DMS153 (cell line): ENCODE measurements around the gene C9orf78.
A peak's percentile ranks its signal among the peaks of the same experiment; 100 is the strongest.

ENCODE experiments used
- DNase-seq: peaks from one replicate; lab custom pipeline; 2025; lab: John Stamatoyannopoulos, UW

Gene C9orf78

DNA sequence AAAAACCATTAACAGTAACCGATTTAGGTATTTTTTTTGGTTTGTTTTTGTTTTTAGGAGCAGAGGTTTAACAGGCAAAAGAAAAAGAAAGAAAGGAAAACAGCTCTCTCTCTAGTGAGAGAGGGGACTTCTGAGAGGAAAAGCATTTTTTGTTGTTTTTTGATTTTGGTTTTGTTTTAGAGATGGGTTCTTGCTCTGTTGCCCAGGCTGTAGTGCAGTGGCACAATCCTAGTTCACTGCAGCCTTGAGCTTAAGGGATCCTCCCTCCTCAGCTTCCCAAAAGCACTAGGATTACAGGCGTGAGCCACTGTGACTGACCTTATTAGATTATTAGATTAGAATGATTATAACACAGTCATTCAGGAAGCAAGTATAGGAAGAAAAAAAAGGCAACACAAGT lies 10.3 kb upstream of the C9orf78 start:
- DNase-seq: no peak

DNA sequence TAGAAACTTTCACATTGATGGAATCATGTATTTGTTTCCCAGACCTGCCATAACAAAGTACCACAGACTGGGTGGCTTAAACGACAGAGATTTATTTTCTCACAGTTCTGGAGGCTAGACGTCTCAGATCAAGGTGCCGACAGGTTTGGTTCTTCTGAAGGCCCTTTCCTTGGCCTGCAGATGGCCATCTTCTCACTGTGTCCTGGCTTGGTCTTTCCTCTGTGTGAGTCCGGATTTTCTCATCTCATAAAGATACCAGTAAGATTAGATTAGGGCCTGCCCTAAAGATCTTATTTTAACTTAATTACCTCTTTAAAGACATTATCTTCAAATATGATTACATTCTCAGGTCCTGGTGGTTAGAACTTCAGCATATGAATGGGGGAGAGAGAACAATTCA lies 6.0 kb upstream of the C9orf78 start:
- no peak for DNase-seq

DNA sequence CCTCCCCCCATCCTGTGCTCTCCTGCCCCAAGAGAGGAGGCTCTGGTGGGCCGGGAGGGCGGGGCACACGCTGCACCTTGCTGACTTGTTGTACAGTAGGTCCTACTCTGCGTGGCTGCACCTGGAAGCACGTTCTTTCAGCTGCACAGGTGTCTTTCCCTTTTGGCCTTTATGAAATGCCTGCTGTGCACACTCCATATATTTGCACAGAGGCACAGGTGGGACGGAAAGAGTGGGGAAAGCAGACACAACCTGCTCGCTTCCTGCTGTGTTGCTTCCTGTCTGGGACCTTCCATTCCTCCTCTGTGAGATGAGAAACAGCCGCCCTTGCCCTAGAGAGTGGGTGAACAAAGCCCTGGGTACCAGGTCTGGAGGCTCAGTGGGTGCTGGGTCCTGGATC lies 5.0 kb upstream of the C9orf78 start:
- DNase-seq: peak; percentile 96

DNA sequence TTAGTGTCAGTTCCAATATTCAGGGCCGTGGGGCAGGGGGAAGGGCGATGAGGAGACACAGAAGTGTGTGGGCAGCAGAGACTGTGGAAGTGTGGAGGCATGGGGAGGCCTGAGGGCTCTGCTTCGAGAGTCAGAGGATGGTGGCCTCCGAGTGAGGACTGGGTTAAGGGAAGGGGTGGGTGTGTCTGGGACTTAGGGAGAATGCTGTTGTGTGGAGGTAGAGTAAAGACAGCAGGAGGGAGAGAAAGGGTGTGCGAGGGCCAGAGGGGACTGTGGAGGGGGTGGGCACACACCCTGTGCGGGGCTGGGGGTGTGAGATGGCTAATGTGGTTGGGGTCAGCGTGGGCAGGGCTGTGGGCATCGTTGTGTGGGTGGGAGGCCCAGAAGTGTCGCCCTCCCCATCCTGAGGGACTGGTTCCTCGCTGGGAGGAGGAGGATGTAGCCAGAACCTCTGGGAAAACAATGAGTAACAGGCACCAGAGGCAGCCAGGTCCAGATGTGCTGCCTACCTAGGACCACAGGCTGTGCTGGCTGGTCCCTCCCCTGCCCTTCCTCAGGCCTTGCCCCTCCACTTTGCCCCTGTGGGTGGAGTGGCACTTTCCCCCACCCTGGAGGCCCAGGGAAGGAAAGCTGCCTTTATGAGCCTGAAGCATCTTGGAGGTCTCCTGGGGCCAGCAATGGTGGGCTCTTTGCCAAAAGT lies 4.4 kb upstream of the C9orf78 start:
- DNase-seq: no peak

DNA sequence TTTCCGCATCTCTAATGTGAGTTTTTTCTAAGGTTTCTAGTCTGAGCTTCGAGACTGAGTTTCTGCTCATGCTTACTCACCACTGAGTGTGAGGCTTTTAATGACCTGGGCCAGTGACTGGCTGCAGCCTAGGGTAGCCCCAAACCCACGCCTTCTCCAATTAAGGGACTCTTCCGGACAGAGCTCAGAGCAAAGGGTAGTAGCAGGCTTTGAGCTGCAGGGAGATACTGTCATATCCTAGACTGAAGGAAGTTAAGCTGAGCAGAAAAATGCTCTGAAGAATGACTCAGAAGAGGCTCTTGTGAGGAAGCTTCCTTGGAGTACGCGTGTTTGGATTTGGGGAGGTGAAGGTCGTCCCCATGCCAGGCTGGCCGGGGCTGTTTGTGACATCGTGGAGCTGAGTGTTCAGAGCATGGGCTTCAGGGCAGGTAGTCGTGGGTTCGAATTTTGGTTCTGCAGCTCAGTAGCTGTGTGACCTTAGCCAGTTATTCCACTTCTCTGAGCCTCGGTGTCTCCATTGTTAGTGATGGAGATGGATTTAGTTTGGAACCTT lies 3.7 kb upstream of the C9orf78 start:
- no peak for DNase-seq

DNA sequence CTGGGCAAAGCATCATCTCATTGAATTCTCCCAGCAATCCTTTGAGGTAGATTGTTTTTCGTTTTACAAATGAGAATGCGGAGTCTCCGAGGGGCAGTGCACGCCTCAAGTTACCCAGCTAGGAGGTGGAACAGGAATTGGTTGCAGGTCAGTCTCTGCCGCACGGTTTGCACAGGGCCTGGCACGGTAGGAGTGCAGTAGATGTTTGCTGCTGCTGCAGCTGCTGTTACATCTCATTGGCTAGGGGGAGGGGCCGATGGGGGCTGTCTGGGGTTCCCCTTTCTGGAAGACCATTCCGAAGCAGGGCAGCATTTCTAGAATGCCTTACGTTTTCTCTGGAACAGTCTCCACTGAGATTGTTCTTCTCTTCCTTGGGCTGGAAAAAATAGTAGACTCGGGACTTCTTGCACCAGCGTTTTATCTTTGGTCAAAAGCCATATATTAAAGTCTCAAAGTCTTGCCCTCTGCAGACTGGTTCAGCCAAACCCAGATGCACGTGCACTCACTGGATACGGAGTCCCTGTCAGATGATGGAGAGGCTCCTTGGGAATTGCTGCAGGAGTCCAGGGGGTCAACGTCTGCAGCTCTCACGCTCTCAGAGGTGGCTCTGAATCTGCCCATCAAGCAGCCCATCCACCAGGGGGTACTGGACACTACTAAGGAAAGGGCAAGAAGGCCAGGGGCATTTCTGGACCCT lies 1.4 kb upstream of the C9orf78 start:
- DNase-seq: no peak

DNA sequence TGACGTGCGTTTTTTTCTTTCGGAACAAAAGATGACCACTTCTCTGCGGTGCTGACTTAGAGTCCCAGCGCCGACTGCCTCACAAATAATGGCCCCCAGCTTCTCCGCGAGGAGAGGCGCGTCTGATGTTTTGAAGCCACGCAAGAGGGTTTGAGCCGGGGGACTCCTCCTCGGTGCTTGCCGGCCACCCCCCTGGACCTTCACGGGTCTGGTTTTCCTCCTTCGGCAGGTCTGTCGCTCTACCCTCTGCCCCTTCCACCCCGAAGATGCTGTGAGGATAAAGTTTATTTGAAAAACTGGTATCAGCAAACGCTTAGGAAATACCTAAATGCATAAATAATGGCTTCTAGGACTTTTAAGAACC lies 767 bp upstream of the C9orf78 start:
- no peak for DNase-seq

DNA sequence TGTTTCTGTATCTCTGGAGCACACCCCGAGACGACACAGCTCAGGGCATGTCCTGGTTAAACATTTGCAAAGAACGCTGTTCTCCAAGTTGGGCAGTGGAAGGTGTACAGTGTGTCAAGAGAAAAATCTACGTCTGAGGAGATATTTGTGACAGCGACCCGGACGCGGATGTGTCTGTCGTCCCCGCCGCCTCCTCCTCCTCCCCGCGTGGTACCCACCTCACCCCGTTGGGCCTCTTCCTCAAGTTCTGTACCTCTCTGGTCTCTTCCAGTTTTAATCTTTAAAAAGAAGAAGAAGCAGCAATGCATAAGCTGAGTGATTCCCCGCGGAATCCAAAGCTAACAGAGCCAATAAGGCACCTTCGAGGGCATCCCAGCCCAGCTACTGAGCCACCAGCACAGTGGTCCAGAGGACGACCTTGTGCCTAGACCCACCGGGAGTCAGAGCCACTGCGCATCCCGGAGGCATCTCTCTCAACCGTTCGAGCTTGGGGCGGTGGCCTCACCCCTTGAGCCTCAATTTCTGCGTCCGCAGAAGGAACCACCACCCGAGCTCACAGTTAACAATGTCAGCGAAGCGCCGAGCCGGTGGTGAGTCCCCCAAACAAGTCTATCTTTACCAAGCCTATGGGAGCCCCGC lies 467 bp downstream of the C9orf78 start:
- no peak for DNase-seq

DNA sequence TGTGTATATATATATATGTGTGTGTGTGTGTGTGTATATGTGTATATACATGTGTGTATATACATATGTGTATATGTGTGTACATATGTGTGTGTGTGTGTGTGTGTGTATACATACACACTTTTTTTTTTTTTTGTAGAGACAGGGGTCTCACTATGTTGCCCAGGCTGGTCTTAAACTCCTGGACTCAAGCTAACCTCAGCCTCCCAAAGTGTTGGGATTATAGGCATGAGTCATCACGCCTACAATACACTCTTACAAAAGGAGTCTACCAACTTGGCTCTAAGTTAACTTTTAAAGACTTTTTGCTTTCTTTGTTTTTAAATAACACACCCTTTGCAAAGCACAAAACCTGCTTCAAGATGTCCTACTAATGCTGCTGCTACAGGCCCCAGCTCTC lies 2.1 kb downstream of the C9orf78 start:
- DNase-seq: no peak

DNA sequence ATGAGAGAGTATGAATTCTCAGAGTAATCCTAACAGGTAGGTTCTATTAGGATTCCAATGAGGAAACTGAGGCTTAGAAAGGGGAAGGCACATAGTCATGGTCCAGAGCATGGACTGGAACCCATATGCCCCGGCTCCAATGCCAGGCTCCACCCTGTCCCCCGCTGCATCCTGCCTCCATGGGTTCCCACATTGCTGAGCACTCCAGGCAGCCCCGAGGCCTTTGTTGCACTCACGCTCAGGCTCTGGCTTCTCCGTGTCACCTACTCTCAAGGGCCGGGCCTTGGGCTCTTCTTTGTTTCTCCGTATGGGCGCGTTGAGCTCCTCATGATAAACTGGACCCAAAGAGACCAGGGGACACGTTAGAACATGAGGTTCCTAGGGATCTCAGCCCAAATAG lies 6.1 kb downstream of the C9orf78 start:
- no peak for DNase-seq

DNA sequence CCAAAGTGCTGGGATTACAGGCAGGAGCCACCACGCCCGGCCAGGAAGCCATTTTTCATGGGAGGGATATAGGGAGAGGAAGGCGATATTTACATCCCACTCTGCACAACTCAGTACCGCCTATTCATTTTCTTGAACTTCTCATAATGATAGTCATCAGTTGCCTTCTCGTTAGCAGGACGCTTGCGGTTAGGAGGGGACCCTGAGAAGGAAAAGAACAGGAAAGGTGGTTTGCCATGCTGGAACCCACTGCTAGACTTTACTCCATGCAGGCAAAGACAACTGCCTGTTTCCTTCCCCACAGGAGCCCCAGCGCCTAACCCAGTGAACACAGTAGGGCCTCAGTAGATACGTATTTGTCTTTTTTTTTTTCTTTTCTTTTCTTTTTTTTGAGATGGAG lies 7.0 kb downstream of the C9orf78 start:
- DNase-seq: no peak

DNA sequence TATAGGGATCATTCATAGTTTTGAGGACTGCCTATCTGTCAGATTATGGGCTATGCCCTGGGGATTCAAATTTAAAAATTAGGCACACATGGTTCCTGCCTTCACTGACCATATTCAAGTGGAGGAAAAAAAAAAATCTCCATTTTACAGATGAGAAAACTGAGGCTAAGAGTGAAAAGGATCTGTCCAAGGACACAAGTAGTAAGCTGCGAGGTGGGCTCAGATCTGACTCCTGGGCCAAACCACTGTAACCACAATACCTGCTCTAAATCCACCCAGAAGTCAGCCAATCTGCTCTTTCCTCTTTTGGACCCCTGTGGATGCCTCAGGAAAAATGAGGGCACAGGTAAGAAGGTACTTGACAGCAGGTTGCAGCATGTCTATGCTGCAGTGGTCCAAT lies 8.3 kb downstream of the C9orf78 start:
- no peak for DNase-seq

DNA sequence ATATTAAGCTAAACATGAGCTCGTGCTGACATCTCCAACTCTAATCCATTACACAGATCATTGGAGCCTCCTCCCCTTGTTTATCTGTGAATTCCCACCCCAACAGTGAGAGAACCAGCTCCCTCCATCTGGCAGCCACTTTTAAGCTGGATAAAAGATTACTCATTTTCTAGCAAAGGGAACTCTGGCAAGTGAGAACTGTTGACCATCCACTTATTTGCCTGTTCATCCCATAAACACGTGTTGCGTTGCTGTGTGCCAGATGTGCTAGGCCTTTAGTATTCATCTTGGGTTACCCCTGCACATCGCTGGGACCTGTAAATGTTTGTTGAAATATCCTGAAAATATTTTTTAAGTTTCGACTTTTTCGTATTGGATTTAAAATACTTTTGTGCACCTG lies 8.7 kb downstream of the C9orf78 start:
- DNase-seq: no peak

DNA sequence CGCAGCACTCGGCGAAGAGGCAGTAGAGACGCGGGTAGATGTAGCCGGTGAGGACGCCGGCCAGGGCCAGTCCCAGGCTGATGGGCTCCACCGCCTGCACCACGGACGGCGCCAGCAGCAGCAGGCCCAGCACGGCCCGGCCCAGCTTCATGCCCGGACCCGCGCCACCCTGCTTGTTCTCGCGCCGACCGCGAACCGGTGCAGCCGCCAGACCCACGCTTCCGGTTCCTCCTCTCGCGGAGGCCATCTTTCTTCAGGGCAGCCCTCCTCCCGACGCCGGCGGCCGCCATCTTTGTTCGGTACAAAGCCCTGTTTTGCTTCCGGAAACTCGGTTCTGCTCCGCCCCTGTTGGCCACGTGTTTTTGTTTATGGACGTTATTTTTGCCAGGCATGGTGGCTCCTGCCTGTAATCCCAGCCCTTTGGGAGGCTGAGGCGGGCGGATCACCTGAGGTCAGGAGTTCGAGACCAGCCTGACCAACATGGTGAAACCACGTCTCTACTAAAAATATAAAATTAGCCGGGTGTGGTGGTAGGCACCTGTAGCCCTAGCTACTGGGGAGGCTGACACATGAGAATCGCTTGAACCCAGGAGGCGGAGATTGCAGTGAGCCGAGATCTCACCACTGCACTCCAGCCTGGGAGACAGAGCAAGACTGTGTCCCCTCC lies 11.0 kb downstream of the C9orf78 start, which contains the start of gene TOR1A:
Gene TOR1A, minus strand, starts transcription at position 202 of the 667 bp plus-strand sequence. Its CDS starts 51 bp downstream, at position 151.
- DNase-seq: peak; percentile 94

DNA sequence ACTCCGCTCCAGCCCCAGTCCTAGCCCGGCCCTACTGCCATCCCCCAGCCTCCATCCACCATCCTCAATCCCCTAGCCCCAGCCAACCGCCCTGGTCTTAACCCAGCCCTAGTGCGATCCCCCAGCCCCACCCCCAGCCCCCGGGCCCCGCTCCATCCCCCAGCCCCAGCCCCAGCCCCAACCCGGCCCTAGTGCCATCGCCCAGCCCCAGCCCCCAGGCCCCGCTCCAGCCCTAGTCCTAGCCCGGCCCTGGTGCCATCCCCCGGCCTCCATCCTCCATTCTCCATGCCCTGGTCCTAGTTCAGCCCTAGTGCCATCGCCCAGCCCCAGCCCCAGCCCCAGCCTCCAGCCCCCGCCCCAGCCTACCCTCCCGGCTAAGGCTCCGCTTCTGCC lies 11.5 kb downstream of the C9orf78 start:
- DNase-seq: no peak

DNA sequence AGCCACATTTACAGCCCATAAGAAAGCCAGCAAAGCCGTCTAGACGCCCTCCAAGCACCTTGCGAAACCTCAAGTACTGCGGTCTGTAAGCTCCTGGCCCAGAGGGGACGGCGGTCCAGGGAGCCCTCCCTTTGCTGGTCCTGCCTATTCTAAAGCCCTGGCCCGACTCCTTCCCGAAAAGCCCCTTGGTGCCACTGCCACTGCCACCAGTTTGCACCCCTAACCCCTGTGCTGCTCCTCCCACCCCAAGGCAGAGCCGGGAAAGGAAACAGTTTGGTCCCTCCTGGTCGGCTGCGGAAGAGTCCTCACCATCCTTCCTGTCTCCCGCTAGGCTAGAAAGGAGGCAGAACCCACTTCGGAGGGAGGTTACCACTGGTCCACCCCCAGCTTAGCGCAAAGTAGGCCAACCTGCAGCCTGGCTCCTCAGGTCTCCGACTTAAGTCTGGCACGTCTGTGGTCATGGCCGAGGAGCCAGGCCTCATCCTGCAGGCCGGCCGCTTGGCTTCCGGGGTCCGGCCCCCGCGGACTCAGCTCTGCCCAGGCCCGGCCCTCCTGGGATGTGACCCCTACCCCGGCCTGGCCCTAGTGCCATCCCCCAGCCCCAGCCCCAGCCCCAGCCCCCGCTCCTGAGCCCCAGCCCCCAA lies 12.1 kb downstream of the C9orf78 start:
- DNase-seq: no peak

DNA sequence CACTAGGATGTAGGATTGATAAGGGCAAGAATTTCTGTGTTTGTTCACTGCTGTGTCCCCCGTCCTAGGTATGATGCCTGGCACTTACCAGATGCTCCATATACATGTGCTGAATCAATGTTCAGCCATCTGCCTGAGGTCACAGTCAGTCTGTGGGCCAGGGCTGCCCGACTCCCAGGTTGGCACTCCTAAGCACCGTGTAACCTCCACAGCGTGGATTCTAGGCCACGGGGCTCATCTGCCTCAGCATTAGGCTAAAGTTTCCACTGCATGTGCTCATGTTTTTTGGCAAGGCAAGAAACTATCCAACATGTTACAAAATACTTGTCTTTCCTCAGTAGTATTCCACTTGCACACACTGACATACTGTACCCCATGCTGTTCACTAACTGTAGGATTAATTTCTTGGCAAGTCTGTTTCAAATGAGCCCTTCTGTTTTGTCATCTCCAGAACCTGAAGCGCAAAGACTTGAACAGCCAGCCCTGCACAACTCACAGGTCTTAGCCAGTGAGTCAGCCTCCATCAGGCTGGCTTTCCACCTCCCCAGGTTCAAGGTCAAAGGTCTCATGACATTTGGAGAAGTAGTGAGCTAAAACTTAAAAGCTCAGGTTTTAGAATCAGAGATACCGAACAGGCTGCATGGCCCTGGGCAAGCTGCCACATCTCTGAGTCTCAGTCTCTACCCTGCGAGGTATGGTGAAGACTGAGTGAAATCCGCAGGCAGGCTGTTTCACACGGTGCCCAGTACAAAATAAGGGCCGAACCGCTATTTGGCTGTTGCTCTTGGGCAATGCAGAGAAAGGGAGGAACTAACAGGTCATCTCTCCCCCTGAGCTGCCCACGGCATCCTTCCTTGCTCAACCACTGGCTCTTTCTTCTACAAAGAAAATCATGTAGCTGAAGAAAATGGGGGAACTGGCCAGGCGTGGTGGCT lies 18.3 kb downstream of the C9orf78 start:
- DNase-seq: no peak

DNA sequence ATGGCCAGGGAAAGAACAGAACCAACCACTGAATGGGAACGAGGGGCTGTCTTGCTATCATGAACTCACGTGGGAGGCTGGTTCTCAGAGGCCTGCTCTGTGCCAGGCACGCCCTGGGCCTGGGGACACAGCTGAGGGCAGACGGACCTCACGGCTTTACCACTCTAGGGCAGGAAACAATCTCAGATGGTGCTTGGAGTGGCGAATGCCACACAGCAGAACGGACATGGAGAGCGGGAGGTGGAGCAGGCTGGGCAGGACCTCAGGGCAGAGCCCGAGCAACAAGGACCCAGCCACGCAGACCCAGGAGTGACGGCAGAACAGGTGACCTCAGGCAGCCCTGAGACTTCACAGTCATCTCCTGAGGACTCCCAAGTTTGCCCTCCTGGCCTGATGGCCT lies 19.8 kb downstream of the C9orf78 start:
- no peak for DNase-seq

DNA sequence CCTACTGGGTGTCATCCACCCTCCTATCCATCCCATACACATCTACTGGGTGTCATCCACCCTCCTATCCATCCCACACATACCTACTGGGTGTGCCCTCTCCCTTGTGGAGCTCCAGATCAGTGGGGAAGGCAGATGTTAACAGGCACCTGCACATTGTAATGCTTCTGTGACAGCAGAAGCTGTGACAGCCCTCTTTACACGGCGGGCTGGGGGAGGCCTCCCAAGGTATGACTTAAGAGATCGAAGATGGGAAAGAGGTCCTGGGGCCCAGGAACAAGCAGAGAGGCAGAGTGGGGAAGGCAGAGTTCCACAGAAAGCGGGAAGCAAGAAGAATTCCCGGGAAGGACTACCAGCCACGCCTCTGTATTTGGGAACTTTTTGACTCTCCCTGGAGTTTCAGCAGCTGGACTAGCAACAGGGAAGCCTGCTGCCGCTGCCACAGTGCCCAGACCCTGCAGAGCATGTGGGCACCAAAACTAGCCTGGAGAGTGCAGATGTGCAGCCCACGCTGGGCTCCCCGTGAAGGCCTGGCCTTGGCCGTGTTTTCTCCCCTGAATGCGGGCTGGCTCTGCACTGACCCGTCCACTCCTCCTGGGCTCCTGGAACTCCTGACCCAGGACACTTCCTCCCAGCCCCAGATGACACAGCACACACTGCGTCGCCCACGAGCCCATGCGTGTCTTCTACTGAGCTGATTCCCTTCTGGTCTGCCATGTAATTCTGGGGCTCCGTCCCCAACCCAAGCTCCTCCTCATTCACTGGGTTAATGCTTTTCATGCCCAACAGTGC lies 20.4 kb downstream of the C9orf78 start:
- no peak for DNase-seq

DNA sequence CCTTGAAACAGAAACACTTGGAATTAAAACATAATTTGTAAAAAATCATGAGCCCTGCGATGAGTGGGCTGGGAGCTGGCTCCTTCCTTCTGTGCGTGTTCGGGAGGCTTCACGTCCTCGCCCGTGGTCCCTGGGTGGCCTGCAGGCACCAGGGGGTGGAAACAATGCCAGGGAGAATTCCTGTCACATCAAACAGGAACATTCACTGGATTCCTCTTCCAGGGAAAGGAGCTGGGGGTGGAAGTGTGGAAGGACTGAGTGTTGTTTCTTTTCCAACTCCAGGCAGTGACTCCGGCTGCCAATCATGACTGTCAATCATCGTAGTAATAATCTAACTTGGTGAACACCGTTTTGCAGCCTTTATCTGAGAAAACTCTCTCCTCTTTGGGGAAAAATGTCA lies 21.4 kb downstream of the C9orf78 start:
- DNase-seq: no peak
